LNCaP clone FGC (cell line): Measurements from ENCODE around the gene AKT2.
A peak's percentile ranks its signal among the peaks of the same experiment; 100 is the strongest.
"Not testable (repeated sequence)": the region's sequence is repeated elsewhere in the genome, so short reads cannot be mapped to it uniquely, and the experiment has no call there.

ENCODE experiments used
- DNase-seq: peaks from one replicate; pipeline ENCODE4 v3.0.0-alpha.2; 2011; ENCODE audit warnings: low read depth
- H3K4me3 ChIP-seq: 2 replicates; pipeline ENCODE4 v1.5.1; 2011; ENCODE audit warnings: mild to moderate bottlenecking, low read depth, low read length, control low read depth
- TF ChIP-seq, protein P1 (sequence below): IDR thresholded peaks from 2 replicates; pipeline ENCODE4 v1.5.1; 2012; ENCODE audit warnings: mild to moderate bottlenecking; ENCODE audit not compliant: control insufficient read depth, insufficient read depth; ENCODE audit errors: extremely low read depth

AKT2 gene

DNA sequence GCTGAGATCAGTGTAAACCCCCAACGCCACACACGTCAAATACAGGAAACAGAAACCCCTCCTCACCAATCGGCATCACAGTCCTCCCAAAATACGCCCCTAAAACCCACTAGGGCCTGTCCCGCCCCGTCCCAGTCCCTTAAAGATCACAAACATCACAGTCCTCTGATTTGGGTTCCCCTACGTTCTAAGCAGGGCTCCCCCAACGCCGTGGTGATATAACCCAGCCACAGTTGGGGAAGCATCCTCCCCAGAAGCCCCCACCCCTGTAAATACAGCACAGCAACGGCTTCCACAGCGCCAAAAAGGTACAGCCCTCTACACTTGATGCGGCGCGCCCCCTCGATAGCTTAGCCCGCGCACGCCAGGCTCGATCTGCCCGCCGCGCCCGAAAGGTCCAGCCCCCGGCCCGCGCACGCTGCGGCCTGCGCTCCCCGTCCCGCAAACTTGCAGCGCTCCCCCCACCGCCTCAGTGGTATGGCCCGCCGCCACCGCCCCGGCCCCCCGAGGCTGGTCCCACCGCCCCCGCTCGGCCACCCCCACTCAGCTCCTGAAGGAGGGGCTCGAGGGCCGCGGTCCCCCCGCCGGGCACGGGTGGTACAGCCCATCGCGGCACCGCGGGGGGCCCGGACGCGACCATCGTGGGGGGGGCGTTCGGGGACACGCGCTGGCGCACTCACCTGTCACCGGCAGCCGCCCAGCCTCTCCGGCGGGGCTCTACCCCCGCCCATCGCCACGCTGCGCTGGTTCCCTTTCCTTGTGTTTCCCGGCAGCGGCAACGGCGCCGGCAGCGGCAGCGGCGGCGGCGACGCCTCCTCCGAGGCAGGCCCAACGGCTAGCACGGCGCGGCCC is at the start of gene AKT2:
Gene AKT2, minus strand, starts transcription at position 845 of the 852 bp plus-strand sequence. CDS start 20,078 bp downstream, outside the sequence.
- peak within 1 kb of the TSS; percentile 72 for H3K4me3 ChIP-seq
- TF ChIP-seq, protein P1, sequence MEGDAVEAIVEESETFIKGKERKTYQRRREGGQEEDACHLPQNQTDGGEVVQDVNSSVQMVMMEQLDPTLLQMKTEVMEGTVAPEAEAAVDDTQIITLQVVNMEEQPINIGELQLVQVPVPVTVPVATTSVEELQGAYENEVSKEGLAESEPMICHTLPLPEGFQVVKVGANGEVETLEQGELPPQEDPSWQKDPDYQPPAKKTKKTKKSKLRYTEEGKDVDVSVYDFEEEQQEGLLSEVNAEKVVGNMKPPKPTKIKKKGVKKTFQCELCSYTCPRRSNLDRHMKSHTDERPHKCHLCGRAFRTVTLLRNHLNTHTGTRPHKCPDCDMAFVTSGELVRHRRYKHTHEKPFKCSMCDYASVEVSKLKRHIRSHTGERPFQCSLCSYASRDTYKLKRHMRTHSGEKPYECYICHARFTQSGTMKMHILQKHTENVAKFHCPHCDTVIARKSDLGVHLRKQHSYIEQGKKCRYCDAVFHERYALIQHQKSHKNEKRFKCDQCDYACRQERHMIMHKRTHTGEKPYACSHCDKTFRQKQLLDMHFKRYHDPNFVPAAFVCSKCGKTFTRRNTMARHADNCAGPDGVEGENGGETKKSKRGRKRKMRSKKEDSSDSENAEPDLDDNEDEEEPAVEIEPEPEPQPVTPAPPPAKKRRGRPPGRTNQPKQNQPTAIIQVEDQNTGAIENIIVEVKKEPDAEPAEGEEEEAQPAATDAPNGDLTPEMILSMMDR = no peak
- no peak for DNase-seq

DNA sequence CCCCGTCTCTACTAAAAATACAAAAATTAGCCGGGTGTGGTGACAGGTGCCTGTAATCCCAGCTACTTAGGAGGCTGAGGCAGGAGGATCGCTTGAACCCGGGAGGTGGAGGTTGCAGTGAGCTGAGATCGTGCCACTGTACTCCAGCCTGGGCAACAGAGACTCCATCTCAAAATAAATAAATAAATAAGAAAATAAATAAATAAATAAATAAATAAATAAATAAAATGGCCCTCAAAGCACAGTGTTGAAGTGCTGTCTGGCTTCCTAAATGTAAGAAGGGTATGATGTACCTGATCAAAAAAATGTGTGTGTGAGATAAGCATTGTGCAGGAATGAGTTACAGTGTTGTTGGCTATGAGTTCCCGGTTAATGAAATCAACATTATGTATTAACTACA is 47.9 kb upstream of the AKT2 start:
- DNase-seq, H3K4me3 ChIP-seq: not testable (repeated sequence)

DNA sequence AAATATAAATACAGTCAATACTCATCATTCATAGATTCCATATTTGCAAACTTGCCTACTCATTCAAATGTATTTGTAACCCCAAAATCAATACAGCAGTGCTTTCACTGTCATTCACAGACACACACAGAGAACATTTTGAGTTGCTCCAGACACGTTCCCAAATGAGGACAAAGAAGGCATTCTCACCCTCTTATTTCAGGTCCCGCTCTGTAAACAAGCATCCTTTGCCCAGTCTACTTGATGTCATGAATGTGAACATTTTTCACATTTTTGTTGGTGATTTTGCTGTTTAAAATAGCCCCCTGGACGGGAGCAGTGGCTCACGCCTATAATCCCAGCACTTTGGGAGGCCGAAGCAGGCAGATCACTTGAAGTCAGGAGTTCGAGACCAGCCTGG is 47.5 kb upstream of the AKT2 start:
- H3K4me3 ChIP-seq = no peak overlapping the region
- DNase-seq = no peak
- TF ChIP-seq, protein P1 = no peak

DNA sequence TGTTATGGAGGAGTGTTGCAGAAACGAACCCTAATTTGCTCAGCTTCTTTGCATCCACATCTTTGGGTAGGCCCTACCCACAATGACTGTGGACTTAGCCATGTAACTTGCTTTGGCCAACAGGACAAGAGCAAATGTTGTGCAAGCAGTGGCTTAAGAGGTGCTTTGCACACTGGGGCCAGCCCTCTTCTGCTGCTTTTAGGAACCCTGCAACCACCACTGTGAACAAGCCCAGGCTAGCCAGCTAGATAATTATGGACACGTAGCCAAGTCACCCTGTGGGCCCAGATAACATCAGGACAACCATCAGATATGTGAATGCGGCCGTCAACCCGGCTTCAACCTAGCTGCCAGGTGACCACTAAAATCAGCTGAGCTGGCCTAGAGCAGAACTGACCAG is 45.9 kb upstream of the AKT2 start:
- TF ChIP-seq, protein P1 = no peak
- H3K4me3 ChIP-seq = no peak overlapping the region
- no peak for DNase-seq

DNA sequence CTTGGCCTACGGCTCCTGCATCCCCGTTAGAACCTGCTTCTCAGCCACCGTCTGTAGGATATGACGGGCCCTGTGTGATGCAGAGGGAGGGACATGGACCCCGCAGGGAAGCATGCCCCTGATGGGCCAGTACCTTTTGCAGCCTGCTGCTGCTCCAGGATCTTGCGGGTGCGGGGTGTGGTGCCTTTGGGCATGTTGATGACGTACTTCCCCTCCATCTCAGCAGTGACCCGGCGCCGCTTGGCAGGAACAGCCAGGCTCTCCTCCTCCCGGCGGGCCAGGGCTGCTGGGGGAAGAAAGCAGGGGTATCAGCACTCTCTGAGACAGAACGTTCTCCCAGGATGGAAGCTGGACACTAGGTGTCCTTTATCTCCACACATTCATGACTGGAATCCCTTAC is 41.1 kb upstream of the AKT2 start:
- TF ChIP-seq, protein P1 = no peak
- no peak overlapping the region for H3K4me3 ChIP-seq
- no peak for DNase-seq

DNA sequence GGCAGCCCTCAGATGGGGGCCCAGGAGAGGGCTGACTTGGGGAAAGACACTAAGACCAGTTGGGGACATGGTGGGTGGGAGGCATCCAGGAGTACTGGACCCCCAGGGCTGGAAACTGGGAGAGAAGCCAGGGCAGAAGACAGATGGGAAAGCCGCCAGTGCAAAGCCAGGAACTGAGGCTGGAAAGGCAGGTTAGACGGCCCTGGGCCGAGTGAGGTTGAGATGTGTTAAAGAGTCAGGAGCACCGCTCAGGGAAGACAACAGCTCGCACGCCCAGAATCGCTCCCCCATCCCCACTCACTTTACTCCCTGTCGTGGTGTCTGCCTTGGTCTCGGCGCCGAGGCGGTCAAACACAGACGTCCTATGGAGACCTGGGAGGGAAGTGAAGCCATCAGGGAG is 38.6 kb upstream of the AKT2 start:
- no peak for DNase-seq
- H3K4me3 ChIP-seq = no peak overlapping the region
- TF ChIP-seq, protein P1 = no peak

DNA sequence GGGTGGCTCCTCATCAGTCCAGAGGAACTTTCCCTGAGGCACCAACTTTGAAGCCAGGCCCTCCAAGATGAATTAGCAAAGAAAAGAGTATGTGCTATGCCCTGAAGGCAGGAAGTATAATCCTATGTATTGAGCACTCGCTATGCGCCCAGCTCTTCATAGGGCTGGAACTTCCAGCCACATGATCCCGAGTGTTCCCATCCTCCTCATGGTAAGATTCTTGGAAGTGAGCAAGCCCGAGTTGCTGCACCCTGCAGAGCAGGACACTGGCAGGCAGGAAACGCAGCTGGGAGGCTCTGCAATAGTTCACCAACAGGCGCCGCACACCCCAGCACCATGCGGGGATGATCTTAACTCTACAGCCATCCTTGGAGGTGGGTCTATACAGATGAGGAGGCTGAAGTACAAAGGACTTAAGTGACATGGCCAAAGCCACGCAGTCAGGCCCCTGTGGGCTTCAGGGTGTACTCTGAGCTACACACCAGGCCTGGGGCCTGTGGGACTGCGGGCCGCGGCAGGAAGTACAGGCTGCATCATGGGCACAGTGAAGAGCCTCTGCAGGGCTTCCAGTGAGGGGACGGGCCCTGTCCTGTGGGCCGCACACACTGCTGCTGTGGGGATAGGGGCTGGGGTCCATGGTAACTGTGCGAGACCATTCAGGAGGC is 37.9 kb upstream of the AKT2 start:
- no peak overlapping the region for H3K4me3 ChIP-seq
- TF ChIP-seq, protein P1 = no peak
- no peak for DNase-seq
